Measurements from ENCODE around the gene FRMD4B. TPM values are rescaled to one million over a fixed set of nuclear protein-coding genes. Genes with fewer than 3 reads are reported as not detected.

The FRMD4B gene
- total and polyA plus RNA-seq, 10 of the 15 experiments (the other 5 are each of a cell fraction or from before 2014, with no cell fraction given) = 3.9 to 11.4 (median 8.0) TPM

DNA sequence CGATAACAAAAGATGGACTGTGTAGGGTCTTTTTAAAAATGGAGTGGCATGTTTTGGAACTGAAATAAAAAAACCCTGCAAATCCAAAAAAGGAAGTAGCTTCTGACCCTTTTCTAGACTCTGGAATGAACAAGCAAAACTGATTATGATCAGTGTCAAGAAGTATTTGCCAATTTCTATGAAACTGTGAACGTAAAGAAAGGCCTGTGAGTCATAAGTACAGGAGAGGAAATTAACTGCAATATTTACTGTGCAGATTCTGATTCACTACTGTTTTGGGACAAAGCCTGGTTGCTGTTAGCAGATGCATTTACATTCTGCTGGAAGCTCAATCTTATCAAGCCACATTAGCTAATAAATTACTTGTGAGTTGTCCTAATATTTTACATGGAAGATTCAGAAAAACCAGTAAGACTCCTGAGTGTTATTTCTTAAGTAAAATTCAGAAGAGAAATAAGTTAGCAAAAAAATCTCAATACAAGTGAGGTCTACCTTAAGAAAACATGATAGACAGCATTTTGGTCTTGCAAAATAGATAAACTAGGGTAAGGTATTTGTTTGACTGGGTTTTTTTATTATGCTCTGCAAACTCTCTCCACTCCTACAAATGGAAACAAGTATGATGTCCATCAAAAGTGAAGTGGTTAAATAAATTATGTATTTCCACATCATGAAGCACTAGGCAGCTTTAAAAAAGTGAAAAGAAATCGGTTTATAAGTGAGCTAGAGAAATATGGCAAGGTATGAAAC, 173.3 kb downstream of the FRMD4B start (continued):
- TF ChIP-seq EP300 (IDR thresholded peaks at IDR 0.05; ENCODE audit: borderline replicate concordance in 1 of 2, control insufficient read depth in 1 of 2, low read depth in 2 of 2, low read length in 2 of 2) = peak; percentile 24 to 27; a peak in 1 of 4 replicates

DNA sequence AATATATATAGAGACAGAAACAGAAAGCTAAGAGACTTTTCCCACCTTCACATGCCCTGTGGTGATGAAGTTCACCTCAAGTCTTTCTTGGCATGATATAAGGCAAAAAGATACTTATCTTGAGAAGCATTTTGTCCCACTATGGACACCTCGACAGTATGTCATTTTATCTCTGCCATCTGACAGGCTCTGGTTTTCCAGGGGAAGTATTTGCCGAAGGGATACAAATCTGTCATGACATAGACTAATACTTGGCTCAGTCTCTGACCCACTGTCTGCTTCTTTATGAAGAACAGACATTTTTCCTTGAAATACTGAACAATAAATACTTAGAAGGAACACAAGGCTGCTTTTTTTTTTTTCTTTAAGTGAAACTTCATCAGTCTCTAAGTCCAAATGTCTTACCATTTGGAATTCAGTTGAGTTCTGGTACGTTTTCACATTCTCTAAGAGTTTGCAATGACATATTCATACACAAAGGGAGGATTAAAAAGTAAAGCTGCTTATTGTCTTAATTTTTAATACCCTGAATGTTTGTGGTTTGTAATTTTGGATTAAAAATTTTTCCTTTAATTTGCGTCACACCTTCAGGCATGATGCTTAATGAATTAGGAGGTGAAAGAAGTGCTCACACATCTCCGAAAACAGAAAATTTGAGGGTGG, 175.7 kb downstream of the FRMD4B start:
- Histone ChIP-seq H3K79me2 (ENCODE audit: control insufficient read depth, insufficient read depth, low read length) (no peaks in the 10 kb centered on the region), H3K9me3 (replicated peaks; ENCODE audit: control insufficient read depth, insufficient read depth, low read length) (no peaks in the 10 kb centered on the region), H3K4me1 (ENCODE audit: control insufficient read depth, insufficient read depth, low read length) (peaks cover 6% of the 10 kb centered on the region), H3K9ac (ENCODE audit: control insufficient read depth, insufficient read depth, low read length) (no peak overlapping the region), H2AFZ (ENCODE audit: control insufficient read depth, low read depth, low read length) (no peak overlapping the region), H3K27me3 (replicated peaks in 1 of 2; ENCODE audit: control insufficient read depth in 2 of 2, insufficient read depth in 2 of 2, low read length in 1 of 2) (no peaks in the 10 kb centered on the region), H4K20me1 (ENCODE audit: control insufficient read depth, insufficient read depth) (no peaks in the 10 kb centered on the region), H3K4me3 (no peak overlapping the region), H3K27ac (ENCODE audit: control insufficient read depth, insufficient read depth) (no peak overlapping the region), H3K36me3 (ENCODE audit: control insufficient read depth in 2 of 2, insufficient read depth in 2 of 2, low read length in 1 of 2) (no peaks in the 10 kb centered on the region), H3K4me2 (ENCODE audit: control insufficient read depth, insufficient read depth) (no peak overlapping the region)
- no peak for ATAC-seq
- ChIA-PET RAD21 (ENCODE audit: unreplicated experiment) (interaction anchor here (1.0 to 3.7 kb wide), 3 partner anchors 8 to 95 kb away, joined by 3 to 12 read pairs (median 8); no protein-coding TSS in a partner anchor), POLR2A (interaction anchor here (0.6 to 2.5 kb wide), 4 partner anchors 10 to 124 kb away, joined by 3 to 10 read pairs (median 5); no protein-coding TSS in a partner anchor), CTCF (interaction anchor here (1.1 to 2.8 kb wide), 6 partner anchors 23 to 103 kb away, joined by 3 to 10 read pairs (median 6); no protein-coding TSS in a partner anchor), SMC1A (ENCODE audit: uncharacterized antibody, unreplicated experiment) (interaction anchor here (0.7 to 1.6 kb wide), 11 partner anchors 8 to 116 kb away, joined by 3 to 4 read pairs (median 3); no protein-coding TSS in a partner anchor)
- DNase-seq (ENCODE audit: low read depth, low spot score) = no peak
- no peak for FAIRE-seq
- no TSS peak for BruUV-seq (replicated peaks)
- in situ Hi-C loops (cut with MboI) = no loop called here
- 56% methylated on average over 5 of the region's 5 CpGs for WGBS (ENCODE audit: insufficient coverage, insufficient replicate concordance, low lambda C conversion rate, missing lambda C conversion rate)
- intact Hi-C loops (cut with micrococcal nuclease; ENCODE audit: unreplicated experiment) = no loop called here
- no peak for TF ChIP-seq ATF7 (IDR thresholded peaks at IDR 0.05; ENCODE audit: low read depth)
- TF ChIP-seq, protein P1, sequence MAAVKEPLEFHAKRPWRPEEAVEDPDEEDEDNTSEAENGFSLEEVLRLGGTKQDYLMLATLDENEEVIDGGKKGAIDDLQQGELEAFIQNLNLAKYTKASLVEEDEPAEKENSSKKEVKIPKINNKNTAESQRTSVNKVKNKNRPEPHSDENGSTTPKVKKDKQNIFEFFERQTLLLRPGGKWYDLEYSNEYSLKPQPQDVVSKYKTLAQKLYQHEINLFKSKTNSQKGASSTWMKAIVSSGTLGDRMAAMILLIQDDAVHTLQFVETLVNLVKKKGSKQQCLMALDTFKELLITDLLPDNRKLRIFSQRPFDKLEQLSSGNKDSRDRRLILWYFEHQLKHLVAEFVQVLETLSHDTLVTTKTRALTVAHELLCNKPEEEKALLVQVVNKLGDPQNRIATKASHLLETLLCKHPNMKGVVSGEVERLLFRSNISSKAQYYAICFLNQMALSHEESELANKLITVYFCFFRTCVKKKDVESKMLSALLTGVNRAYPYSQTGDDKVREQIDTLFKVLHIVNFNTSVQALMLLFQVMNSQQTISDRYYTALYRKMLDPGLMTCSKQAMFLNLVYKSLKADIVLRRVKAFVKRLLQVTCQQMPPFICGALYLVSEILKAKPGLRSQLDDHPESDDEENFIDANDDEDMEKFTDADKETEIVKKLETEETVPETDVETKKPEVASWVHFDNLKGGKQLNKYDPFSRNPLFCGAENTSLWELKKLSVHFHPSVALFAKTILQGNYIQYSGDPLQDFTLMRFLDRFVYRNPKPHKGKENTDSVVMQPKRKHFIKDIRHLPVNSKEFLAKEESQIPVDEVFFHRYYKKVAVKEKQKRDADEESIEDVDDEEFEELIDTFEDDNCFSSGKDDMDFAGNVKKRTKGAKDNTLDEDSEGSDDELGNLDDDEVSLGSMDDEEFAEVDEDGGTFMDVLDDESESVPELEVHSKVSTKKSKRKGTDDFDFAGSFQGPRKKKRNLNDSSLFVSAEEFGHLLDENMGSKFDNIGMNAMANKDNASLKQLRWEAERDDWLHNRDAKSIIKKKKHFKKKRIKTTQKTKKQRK (IDR thresholded peaks at IDR 0.05; ENCODE audit: low read depth, low read length) = no peak
- TF ChIP-seq, protein P2, sequence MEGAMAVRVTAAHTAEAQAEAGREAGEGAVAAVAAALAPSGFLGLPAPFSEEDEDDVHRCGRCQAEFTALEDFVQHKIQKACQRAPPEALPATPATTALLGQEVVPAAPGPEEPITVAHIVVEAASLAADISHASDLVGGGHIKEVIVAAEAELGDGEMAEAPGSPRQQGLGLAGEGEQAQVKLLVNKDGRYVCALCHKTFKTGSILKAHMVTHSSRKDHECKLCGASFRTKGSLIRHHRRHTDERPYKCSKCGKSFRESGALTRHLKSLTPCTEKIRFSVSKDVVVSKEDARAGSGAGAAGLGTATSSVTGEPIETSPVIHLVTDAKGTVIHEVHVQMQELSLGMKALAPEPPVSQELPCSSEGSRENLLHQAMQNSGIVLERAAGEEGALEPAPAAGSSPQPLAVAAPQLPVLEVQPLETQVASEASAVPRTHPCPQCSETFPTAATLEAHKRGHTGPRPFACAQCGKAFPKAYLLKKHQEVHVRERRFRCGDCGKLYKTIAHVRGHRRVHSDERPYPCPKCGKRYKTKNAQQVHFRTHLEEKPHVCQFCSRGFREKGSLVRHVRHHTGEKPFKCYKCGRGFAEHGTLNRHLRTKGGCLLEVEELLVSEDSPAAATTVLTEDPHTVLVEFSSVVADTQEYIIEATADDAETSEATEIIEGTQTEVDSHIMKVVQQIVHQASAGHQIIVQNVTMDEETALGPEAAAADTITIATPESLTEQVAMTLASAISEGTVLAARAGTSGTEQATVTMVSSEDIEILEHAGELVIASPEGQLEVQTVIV (IDR thresholded peaks at IDR 0.05; ENCODE audit: borderline replicate concordance, partially characterized antibody) = no peak
- TF ChIP-seq, protein P3, sequence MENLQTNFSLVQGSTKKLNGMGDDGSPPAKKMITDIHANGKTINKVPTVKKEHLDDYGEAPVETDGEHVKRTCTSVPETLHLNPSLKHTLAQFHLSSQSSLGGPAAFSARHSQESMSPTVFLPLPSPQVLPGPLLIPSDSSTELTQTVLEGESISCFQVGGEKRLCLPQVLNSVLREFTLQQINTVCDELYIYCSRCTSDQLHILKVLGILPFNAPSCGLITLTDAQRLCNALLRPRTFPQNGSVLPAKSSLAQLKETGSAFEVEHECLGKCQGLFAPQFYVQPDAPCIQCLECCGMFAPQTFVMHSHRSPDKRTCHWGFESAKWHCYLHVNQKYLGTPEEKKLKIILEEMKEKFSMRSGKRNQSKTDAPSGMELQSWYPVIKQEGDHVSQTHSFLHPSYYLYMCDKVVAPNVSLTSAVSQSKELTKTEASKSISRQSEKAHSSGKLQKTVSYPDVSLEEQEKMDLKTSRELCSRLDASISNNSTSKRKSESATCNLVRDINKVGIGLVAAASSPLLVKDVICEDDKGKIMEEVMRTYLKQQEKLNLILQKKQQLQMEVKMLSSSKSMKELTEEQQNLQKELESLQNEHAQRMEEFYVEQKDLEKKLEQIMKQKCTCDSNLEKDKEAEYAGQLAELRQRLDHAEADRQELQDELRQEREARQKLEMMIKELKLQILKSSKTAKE (IDR thresholded peaks at IDR 0.05; ENCODE audit: low read depth, poor library complexity, severe bottlenecking) = no peak
- TF ChIP-seq TCF7 (IDR thresholded peaks at IDR 0.05; ENCODE audit: borderline replicate concordance) = no peak
- TF ChIP-seq ESRRA (IDR thresholded peaks at IDR 0.05; ENCODE audit: low read length) = no peak
